Liver (tissue), 2 donors: ENCODE data around the gene ERC1.

Experiments used
- YY1 ChIP-seq: IDR thresholded peaks from 2 replicates; pipeline ENCODE4 v1.6.1; 2016; ENCODE audit warnings: antibody characterized with exemption, mild to moderate bottlenecking
- TF ChIP-seq, protein P1 (sequence below): fragments of 150-350 bp; IDR thresholded peaks from 2 replicates; pipeline ENCODE4 v1.5.1; 2017; ENCODE audit warnings: improper control_type of control experiment, low read depth, low read length; ENCODE audit not compliant: missing input control
- donor health status: healthy.

- TF ChIP-seq, protein P1, sequence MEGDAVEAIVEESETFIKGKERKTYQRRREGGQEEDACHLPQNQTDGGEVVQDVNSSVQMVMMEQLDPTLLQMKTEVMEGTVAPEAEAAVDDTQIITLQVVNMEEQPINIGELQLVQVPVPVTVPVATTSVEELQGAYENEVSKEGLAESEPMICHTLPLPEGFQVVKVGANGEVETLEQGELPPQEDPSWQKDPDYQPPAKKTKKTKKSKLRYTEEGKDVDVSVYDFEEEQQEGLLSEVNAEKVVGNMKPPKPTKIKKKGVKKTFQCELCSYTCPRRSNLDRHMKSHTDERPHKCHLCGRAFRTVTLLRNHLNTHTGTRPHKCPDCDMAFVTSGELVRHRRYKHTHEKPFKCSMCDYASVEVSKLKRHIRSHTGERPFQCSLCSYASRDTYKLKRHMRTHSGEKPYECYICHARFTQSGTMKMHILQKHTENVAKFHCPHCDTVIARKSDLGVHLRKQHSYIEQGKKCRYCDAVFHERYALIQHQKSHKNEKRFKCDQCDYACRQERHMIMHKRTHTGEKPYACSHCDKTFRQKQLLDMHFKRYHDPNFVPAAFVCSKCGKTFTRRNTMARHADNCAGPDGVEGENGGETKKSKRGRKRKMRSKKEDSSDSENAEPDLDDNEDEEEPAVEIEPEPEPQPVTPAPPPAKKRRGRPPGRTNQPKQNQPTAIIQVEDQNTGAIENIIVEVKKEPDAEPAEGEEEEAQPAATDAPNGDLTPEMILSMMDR, result no peak
- TF ChIP-seq YY1, result no peak
These were observed 427.1 kb downstream of the ERC1 start for GRCh38 chr12:1418144-1418543.
